T-helper 22 cell (primary cell): Measurements from ENCODE around the gene DNAJC30.
"Not testable (repeated sequence)": the region's sequence is repeated elsewhere in the genome, so short reads cannot be mapped to it uniquely, and the experiment has no call there.

Experiments used
- DNase-seq: peaks from one replicate; pipeline ENCODE4 v3.0.0-alpha.2; 2020; ENCODE audit warnings: low read depth

Gene DNAJC30

GRCh38 chr7:73683056-73683787 lies at the start of gene DNAJC30, which contains the start of gene BUD23:
TSS of gene DNAJC30 (minus strand) at chr7:73683453. CDS start at chr7:73683423, 30 bp downstream.
TSS of gene BUD23 (plus strand) at chr7:73683597. CDS start at chr7:73683626, 29 bp downstream.
- DNase-seq, result peak; percentile 94

GRCh38 chr7:73732397-73732796 lies 49.1 kb upstream of the DNAJC30 start:
- no peak for DNase-seq

- DNase-seq, result no peak
Observed at GRCh38 chr7:73730485-73730884, 47.2 kb upstream of the DNAJC30 start.

- no peak for DNase-seq
Observed at GRCh38 chr7:73728551-73728950, 45.3 kb upstream of the DNAJC30 start.

- no peak for DNase-seq
Observed at GRCh38 chr7:73727952-73728351, 44.7 kb upstream of the DNAJC30 start.

GRCh38 chr7:73726083-73726466 lies 42.8 kb upstream of the DNAJC30 start:
- DNase-seq, result no peak

- DNase-seq, result no peak
Observed at GRCh38 chr7:73723813-73724212, 40.6 kb upstream of the DNAJC30 start.

- DNase-seq, result no peak
Observed at GRCh38 chr7:73722785-73723184, 39.5 kb upstream of the DNAJC30 start.

GRCh38 chr7:73722182-73722581 lies 38.9 kb upstream of the DNAJC30 start:
- not testable (repeated sequence) for DNase-seq

- no peak for DNase-seq
Observed at GRCh38 chr7:73721377-73721817, 38.1 kb upstream of the DNAJC30 start.

GRCh38 chr7:73720443-73720842 lies 37.2 kb upstream of the DNAJC30 start:
- not testable (repeated sequence) for DNase-seq

- no peak for DNase-seq
Observed at GRCh38 chr7:73719806-73720169, 36.5 kb upstream of the DNAJC30 start.

GRCh38 chr7:73718905-73719805 lies 35.9 kb upstream of the DNAJC30 start, which contains the start of gene STX1A:
TSS of gene STX1A (minus strand) at chr7:73719669. CDS start at chr7:73719631, 38 bp downstream.
- peak; percentile 53 for DNase-seq

- DNase-seq, result peak; percentile 34
Observed at GRCh38 chr7:73718438-73718881, 35.2 kb upstream of the DNAJC30 start.

GRCh38 chr7:73717991-73718405 lies 34.7 kb upstream of the DNAJC30 start:
- peak; percentile 77 for DNase-seq

- no peak for DNase-seq
Observed at GRCh38 chr7:73717025-73717807, 34.0 kb upstream of the DNAJC30 start.

GRCh38 chr7:73716318-73716890 lies 33.2 kb upstream of the DNAJC30 start:
- no peak for DNase-seq

GRCh38 chr7:73715648-73716317 lies 32.5 kb upstream of the DNAJC30 start:
- no peak for DNase-seq

GRCh38 chr7:73713319-73713718 lies 30.1 kb upstream of the DNAJC30 start:
- DNase-seq, result not testable (repeated sequence)

GRCh38 chr7:73712773-73713172 lies 29.5 kb upstream of the DNAJC30 start:
- no peak for DNase-seq

GRCh38 chr7:73708961-73709549 lies 25.8 kb upstream of the DNAJC30 start:
- no peak for DNase-seq
